ENCODE measurements around the gene ASCL2.

GRCh38 chr11:2221024-2221423 lies 49.4 kb downstream of the ASCL2 start:
- TF ChIP-seq CTCF (conservative IDR thresholded peaks at IDR 0.05 in 1 of 2, IDR thresholded peaks at IDR 0.05 in 1 of 2; ENCODE audit: extremely low read depth in 1 of 2, insufficient read depth in 1 of 2, low read depth in 1 of 2, low read length in 2 of 2) (no peak), EZH2 (IDR thresholded peaks at IDR 0.05; ENCODE audit: borderline replicate concordance, low read length) (no peak)

Measured in mammary epithelial cell (primary cell).